BJ (cell line): ENCODE measurements around the gene SH3BP4. TPM values are rescaled to one million over a fixed set of nuclear protein-coding genes. Genes with fewer than 3 reads are reported as not detected.

Experiments used
- CTCF ChIA-PET: fragments of 350-600 bp; formaldehyde crosslinking; extraction: SDS; loops from one replicate; lab custom pipeline; 2021; ENCODE audit warnings: antibody characterized with exemption, inconsistent platforms; lab: Yijun Ruan, JAX
- POLR2A ChIA-PET: fragments of 300-600 bp; sonication (Branson Sonifier 250); formaldehyde crosslinking; extraction: SDS; loops from one replicate; lab custom pipeline; 2021; ENCODE audit warnings: antibody characterized with exemption; lab: Charles Lee
- DNase-seq: peaks from one replicate; pipeline ENCODE4 v3.0.0-alpha.2; 2011; ENCODE audit warnings: low read depth
- H3K27me3 ChIP-seq: 2 replicates; pipeline ENCODE4 v1.6.0; 2011; ENCODE audit warnings: low read length; ENCODE audit not compliant: control insufficient read depth, insufficient read depth
- H3K36me3 ChIP-seq: 2 replicates; pipeline ENCODE4 v1.5.1; 2011; ENCODE audit warnings: low read length; ENCODE audit not compliant: control insufficient read depth, insufficient read depth
- H3K4me3 ChIP-seq: 2 replicates; pipeline ENCODE4 v1.5.1; 2011; ENCODE audit warnings: low read depth, mild to moderate bottlenecking, control low read depth, low read length
- CTCF ChIP-seq: IDR thresholded peaks from 2 replicates; pipeline ENCODE4 v1.5.1; 2011; ENCODE audit warnings: low read depth, mild to moderate bottlenecking, control low read depth, inconsistent platforms, low read length, moderate library complexity; ENCODE audit not compliant: insufficient read depth
- polyA plus RNA-seq: library from polyadenylated mRNA; depleted of rRNA; stranded (reverse); fragments of >200 nt; gene quantifications from 2 replicates; pipeline ENCODE4 v1.2.3, GENCODE V29; 2011

The SH3BP4 gene
- polyA plus RNA-seq, 1 experiment: 106 TPM

DNA sequence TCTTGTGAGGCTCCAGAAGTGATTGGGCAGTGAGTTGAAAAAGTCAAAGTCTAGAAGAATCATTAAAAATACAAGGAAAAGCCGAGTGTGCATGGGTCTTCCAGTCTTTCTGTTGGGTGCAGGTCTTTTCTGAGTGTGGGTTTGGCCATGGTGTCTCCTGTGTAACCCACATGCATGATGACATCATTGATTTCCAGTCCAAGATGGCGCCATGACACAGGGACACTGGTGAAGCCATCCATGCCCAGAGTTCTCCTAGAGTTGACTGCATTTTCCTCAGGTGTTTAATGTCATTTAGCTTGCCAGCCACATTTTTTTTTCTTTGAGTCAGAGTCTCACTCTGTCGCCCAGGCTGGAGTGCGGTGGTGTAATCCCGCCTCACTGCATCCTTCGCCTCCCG is 35.9 kb downstream of the SH3BP4 start:
- DNase-seq: no peak
- H3K27me3 ChIP-seq: no peaks in the 10 kb centered on the region
- CTCF ChIA-PET: interaction anchor here (1.7 kb wide), 1 partner anchor 10 kb away, joined by 5 read pairs; no protein-coding TSS in a partner anchor
- POLR2A ChIA-PET: no interaction called here
- H3K36me3 ChIP-seq: peaks cover 6% of the 10 kb centered on the region
- TF ChIP-seq CTCF: no peak
- no peak overlapping the region for H3K4me3 ChIP-seq

GRCh38 chr2:234988491-234988890 is 36.7 kb downstream of the SH3BP4 start:
- no peak overlapping the region for H3K4me3 ChIP-seq
- ChIA-PET CTCF (interaction anchor here (1.7 kb wide), 1 partner anchor 11 kb away, joined by 5 read pairs; no protein-coding TSS in a partner anchor), POLR2A (no interaction called here)
- TF ChIP-seq CTCF: no peak
- DNase-seq: no peak
- H3K36me3 ChIP-seq: peaks cover 9% of the 10 kb centered on the region
- H3K27me3 ChIP-seq: no peaks in the 10 kb centered on the region

DNA sequence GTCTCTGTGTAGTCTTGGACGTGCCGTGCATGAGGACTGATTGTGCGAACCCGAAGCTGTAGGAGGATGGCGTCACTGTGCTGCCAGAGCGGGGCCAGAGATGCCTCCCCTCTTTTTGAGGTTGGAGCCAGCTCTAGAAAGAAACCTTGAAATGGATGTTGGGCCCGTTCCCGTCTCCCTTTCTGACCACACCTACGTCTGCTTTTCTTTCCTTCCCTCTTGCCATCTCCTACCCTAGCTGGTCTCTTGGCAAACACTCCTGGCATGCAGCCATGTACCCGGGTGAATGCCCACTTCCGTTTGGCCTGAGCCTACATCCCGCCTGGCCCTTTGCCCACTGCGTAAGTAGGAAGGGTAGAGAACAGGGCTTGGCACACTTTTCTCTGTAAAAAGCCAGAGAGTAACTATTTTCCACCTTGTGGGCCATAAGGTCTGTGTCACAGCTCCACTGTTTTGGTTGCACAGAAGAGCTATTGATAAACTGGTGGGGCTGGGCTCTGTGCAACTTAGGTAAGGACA is 37.4 kb downstream of the SH3BP4 start:
- DNase-seq: no peak
- CTCF ChIA-PET: no interaction called here
- H3K27me3 ChIP-seq: no peaks in the 10 kb centered on the region
- no peak overlapping the region for H3K4me3 ChIP-seq
- TF ChIP-seq CTCF: no peak
- peaks cover 9% of the 10 kb centered on the region for H3K36me3 ChIP-seq
- POLR2A ChIA-PET: no interaction called here

DNA sequence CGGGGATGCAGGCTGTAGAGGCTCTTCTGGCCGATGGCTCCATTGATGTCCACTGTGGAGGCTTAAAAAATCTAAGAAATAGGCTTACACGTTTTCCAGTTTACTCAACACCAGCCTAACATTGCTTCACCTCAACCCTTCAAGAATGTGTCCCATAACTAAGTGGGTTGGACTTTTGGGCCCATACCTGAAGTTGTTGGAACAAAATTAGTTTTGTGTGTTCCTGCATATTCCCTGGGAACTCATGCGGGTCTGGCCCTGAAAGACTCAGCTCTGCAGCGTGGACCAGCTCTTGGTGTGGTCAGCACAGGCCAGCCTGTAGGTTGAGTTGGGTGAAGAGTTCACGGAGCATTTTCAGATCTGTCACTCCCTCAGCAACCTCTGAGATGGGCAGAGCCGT is 38.5 kb downstream of the SH3BP4 start:
- CTCF ChIA-PET: interaction anchor here (1.7 kb wide), 1 partner anchor 111 kb away, joined by 5 read pairs; no protein-coding TSS in a partner anchor
- H3K4me3 ChIP-seq: no peak overlapping the region
- POLR2A ChIA-PET: no interaction called here
- DNase-seq: no peak
- no peaks in the 10 kb centered on the region for H3K27me3 ChIP-seq
- TF ChIP-seq CTCF: no peak
- H3K36me3 ChIP-seq: peaks cover 14% of the 10 kb centered on the region

DNA sequence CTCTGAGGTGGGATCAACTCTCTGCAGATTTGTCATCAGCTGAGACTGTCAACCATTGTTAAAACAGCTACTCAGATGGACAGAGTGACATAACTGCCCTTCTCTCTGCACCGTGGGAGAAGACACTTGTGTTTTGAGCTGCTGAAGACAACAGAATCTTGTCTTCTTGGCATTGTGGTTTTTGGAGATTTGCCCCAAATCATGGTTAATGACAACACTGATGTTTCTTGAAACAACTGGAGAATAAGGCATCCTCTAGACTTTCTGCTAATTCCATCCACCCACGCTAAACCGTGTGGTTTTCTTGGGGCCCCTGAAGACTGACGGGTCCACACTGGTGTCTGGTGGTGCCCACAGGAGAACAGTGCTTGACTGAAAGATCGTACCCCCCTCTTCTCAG is 39.5 kb downstream of the SH3BP4 start:
- TF ChIP-seq CTCF: no peak
- no peak overlapping the region for H3K4me3 ChIP-seq
- POLR2A ChIA-PET: no interaction called here
- H3K27me3 ChIP-seq: no peaks in the 10 kb centered on the region
- CTCF ChIA-PET: interaction anchor here (1.4 to 1.7 kb wide), 2 partner anchors 110 to 126 kb away, joined by 4 to 5 read pairs; no protein-coding TSS in a partner anchor
- DNase-seq: no peak
- H3K36me3 ChIP-seq: peaks cover 14% of the 10 kb centered on the region
